GM23248 (cell line): Measurements from ENCODE around the gene IFT25. TPM values are rescaled to one million over a fixed set of nuclear protein-coding genes. Genes with fewer than 3 reads are reported as not detected.
"Not testable (repeated sequence)": the region's sequence is repeated elsewhere in the genome, so short reads cannot be mapped to it uniquely, and the experiment has no call there.

Experiments
- DNase-seq: peaks from one replicate; pipeline ENCODE4 v3.0.0-alpha.2; 2015
- H2AFZ ChIP-seq: fragments of 200-600 bp; sonication (generic); 2 replicates; pipeline ENCODE4 v1.6.1; 2016; ENCODE audit warnings: antibody characterized with exemption
- H3F3A ChIP-seq: fragments of 200-600 bp; sonication (generic); 2 replicates; pipeline ENCODE4 v1.6.1; 2016; ENCODE audit warnings: mild to moderate bottlenecking, antibody characterized with exemption, mixed run types; ENCODE audit not compliant: insufficient read depth
- H3K27ac ChIP-seq: fragments of 200-600 bp; sonication (generic); 2 replicates; pipeline ENCODE4 v1.5.1; 2016; ENCODE audit warnings: mild to moderate bottlenecking
- H3K27me3 ChIP-seq: fragments of 200-600 bp; sonication (generic); replicated peaks from 2 replicates; pipeline ENCODE4 v1.6.1; 2016; ENCODE audit warnings: mild to moderate bottlenecking; ENCODE audit not compliant: insufficient read depth
- H3K36me3 ChIP-seq: fragments of 200-600 bp; sonication (generic); 2 replicates; pipeline ENCODE4 v1.6.1; 2016; ENCODE audit warnings: low read depth, mild to moderate bottlenecking
- H3K4me1 ChIP-seq: fragments of 200-600 bp; sonication (generic); 2 replicates; pipeline ENCODE4 v1.6.1; 2016; ENCODE audit warnings: mild to moderate bottlenecking; ENCODE audit not compliant: insufficient read depth
- H3K4me2 ChIP-seq: fragments of 200-600 bp; sonication (generic); one replicate; pipeline ENCODE4 v1.6.1; 2016; ENCODE audit warnings: mild to moderate bottlenecking; ENCODE audit not compliant: unreplicated experiment
- H3K4me3 ChIP-seq: fragments of 200-600 bp; sonication (generic); 2 replicates; pipeline ENCODE4 v1.5.1; 2016; ENCODE audit warnings: mild to moderate bottlenecking
- H3K79me2 ChIP-seq: fragments of 200-600 bp; sonication (generic); 2 replicates; pipeline ENCODE4 v1.6.1; 2016; ENCODE audit warnings: mild to moderate bottlenecking; ENCODE audit not compliant: insufficient read depth
- H3K9ac ChIP-seq: fragments of 200-600 bp; sonication (generic); 2 replicates; pipeline ENCODE4 v1.6.1; 2016; ENCODE audit warnings: mild to moderate bottlenecking
- H3K9me2 ChIP-seq: fragments of 200-600 bp; sonication (generic); 2 replicates; pipeline ENCODE4 v1.6.1; 2016; ENCODE audit warnings: mixed run types, mild to moderate bottlenecking, moderate library complexity; ENCODE audit not compliant: insufficient read depth
- H3K9me3 ChIP-seq: fragments of 200-600 bp; sonication (generic); one replicate; pipeline ENCODE4 v1.6.1; 2017; ENCODE audit warnings: low read depth
- H4K20me1 ChIP-seq: fragments of 200-600 bp; sonication (generic); 2 replicates; pipeline ENCODE4 v1.6.0; 2016; ENCODE audit not compliant: insufficient read depth
- EZH2 ChIP-seq: fragments of 200-600 bp; sonication (generic); IDR thresholded peaks from 2 replicates; pipeline ENCODE4 v1.6.1; 2018; ENCODE audit warnings: antibody characterized with exemption, mild to moderate bottlenecking; ENCODE audit not compliant: insufficient read depth, poor library complexity, severe bottlenecking
- EZH2phosphoT487 ChIP-seq: fragments of 200-600 bp; sonication (generic); IDR thresholded peaks from 2 replicates; pipeline ENCODE4 v1.6.1; 2018; ENCODE audit warnings: antibody characterized with exemption, moderate library complexity, mild to moderate bottlenecking, low read depth; ENCODE audit not compliant: insufficient read depth
- WGBS, 2 experiments: methylation state at CpG; one replicate each; pipeline ENCODE4 v1.1.6; 2015 to 2017; ENCODE audit warnings: low lambda C conversion rate in 2 of 2, low coverage in 1 of 2; ENCODE audit errors: missing lambda C conversion rate in 2 of 2; 5-methylcytosine and 5-hydroxymethylcytosine counted together
- in situ Hi-C: fragments of 300-500 bp; cut with MboI; formaldehyde crosslinking; loops from 2 replicates; pipeline ENCODE4 v1.15.0; 2020
- polyA plus RNA-seq: library from polyadenylated mRNA; unstranded; fragments of >200 nt; fragmentation: Nextera tagmentation; extraction: Ambion mirVana; gene quantifications from 2 replicates; pipeline ENCODE4 v1.2.1, GENCODE V29; 2016
- total RNA-seq: library from RNA; depleted of rRNA; stranded (reverse); fragments of >200 nt; shearing (Covaris generic); gene quantifications from 2 replicates; pipeline ENCODE4 v1.2.3, GENCODE V29; 2014

IFT25 gene
- total and polyA plus RNA-seq, 2 experiments from 2014 or later = 18.4 to 65.2 TPM

DNA sequence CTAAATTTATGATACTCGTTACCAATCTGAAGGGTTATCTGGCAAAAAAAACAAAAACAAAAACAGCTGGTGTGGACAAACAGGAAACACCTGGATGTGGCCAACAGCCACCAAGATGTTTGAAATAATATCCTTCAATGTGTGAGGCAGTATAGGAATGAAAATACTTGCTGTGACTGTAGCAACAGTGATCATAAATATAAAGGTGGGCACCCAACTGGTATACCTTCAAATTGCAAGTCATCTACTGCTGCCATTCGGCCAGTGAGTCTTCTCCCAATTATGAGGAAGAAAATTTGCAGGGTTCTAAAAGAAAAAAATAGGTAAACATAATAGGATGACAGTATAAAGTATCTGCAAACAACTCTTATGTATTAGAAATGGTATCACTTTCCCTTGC lies 56.8 kb downstream of the IFT25 start:
- in situ Hi-C loops = no loop called here
- no peak for TF ChIP-seq EZH2phosphoT487
- TF ChIP-seq EZH2 = no peak
- H4K20me1 ChIP-seq = no peaks in the 10 kb centered on the region
- H2AFZ ChIP-seq = no peak overlapping the region
- H3K27ac ChIP-seq = no peak overlapping the region
- peak overlapping the region; percentile 88 for H3K4me2 ChIP-seq
- H3K9me3 ChIP-seq = no peaks in the 10 kb centered on the region
- no peaks in the 10 kb centered on the region for H3K9me2 ChIP-seq
- H3K4me1 ChIP-seq = peaks cover 10% of the 10 kb centered on the region; the same call in 1 of the 2 replicates
- peak overlapping the region; percentile 84; the same call in 1 of the 2 replicates for H3K9ac ChIP-seq
- WGBS, 2 experiments = 62 to 63% methylated on average over 2 of the region's 2 CpGs
- no peaks in the 10 kb centered on the region; the same call in 1 of the 2 replicates for H3K36me3 ChIP-seq
- no peaks in the 10 kb centered on the region for H3K27me3 ChIP-seq
- H3F3A ChIP-seq = peaks cover 6% of the 10 kb centered on the region
- H3K79me2 ChIP-seq = no peaks in the 10 kb centered on the region
- no peak for DNase-seq
- H3K4me3 ChIP-seq = peak overlapping the region; percentile 94

GRCh38 chr1:53883600-53883999 lies 61.9 kb downstream of the IFT25 start:
- H3K9me2 ChIP-seq, H3K9ac ChIP-seq, H3K36me3 ChIP-seq, DNase-seq, H3K27ac ChIP-seq, in situ Hi-C loops, H3K9me3 ChIP-seq, H3K4me1 ChIP-seq, H3K79me2 ChIP-seq, H4K20me1 ChIP-seq, H3F3A ChIP-seq, H3K4me2 ChIP-seq, H2AFZ ChIP-seq, H3K4me3 ChIP-seq, H3K27me3 ChIP-seq: not testable (repeated sequence)
- 97 to 99% methylated on average over 6 of the region's 6 CpGs for WGBS, 2 experiments

DNA sequence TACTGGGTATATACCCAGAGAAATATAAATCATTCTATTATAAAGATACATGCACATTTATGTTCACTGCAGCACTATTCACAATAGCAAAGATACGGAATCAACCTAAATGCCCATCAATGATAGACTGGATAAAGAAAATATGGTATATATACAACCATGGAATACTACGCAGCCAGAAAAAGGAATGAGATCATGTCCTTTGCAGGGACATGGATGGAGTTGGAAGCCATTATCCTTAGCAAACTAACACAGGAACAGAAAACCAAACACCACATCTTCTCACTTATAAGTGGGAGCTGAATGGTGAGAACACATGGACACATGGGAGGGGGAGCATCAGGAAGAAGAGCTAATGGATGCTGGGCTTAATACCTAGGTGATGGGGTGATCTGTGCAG lies 63.6 kb downstream of the IFT25 start:
- H3K9me3 ChIP-seq, H2AFZ ChIP-seq, H3K4me3 ChIP-seq, H4K20me1 ChIP-seq, in situ Hi-C loops, H3K4me2 ChIP-seq, H3K27ac ChIP-seq, H3K9me2 ChIP-seq, H3K9ac ChIP-seq, H3F3A ChIP-seq, H3K36me3 ChIP-seq, H3K27me3 ChIP-seq, H3K4me1 ChIP-seq, DNase-seq, H3K79me2 ChIP-seq: not testable (repeated sequence)
- 95% methylated on average over 2 of the region's 2 CpGs for WGBS, 2 experiments

DNA sequence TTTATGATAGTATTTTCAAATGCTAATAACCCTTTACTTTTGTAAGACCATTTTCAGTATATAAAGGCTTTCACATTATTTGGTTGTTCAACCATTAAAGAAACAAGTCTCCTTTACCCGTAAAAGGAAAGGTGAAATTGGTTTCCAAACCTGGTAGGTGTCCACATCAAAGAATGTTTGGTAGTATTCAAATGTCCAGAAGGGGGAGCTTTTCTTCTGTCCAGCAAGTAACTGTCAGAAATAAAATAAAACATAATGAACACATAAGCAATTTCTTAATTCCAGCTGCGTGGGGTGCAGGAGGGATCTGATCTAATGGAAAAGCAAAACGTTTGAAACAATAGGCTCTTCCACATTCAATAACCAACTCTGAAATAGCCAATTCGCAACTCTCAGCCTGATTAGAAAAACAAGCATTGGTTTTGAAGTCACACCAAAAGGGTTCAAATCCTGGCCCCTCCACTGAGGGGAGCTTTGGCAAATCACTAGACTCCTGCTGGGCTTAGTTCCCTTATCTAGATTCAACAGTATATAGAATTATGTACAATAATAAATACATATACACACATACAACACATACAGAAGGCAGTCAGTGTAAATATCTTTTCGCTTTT lies 66.9 kb downstream of the IFT25 start:
- H3K9ac ChIP-seq = no peak overlapping the region
- in situ Hi-C loops = no loop called here
- H2AFZ ChIP-seq = no peak overlapping the region
- 37 to 48% methylated on average over 5 of the region's 5 CpGs for WGBS, 2 experiments
- H3K27ac ChIP-seq = no peak overlapping the region
- H3K27me3 ChIP-seq = no peaks in the 10 kb centered on the region
- H3K79me2 ChIP-seq = no peaks in the 10 kb centered on the region
- no peaks in the 10 kb centered on the region for H3F3A ChIP-seq
- peak; percentile 74 for DNase-seq
- no peaks in the 10 kb centered on the region for H3K9me2 ChIP-seq
- H3K36me3 ChIP-seq = peaks cover 15% of the 10 kb centered on the region
- H4K20me1 ChIP-seq = no peaks in the 10 kb centered on the region
- no peak overlapping the region for H3K4me2 ChIP-seq
- no peak overlapping the region for H3K4me3 ChIP-seq
- H3K9me3 ChIP-seq = no peaks in the 10 kb centered on the region
- TF ChIP-seq EZH2phosphoT487 (no peak), EZH2 (no peak)
- no peaks in the 10 kb centered on the region for H3K4me1 ChIP-seq

DNA sequence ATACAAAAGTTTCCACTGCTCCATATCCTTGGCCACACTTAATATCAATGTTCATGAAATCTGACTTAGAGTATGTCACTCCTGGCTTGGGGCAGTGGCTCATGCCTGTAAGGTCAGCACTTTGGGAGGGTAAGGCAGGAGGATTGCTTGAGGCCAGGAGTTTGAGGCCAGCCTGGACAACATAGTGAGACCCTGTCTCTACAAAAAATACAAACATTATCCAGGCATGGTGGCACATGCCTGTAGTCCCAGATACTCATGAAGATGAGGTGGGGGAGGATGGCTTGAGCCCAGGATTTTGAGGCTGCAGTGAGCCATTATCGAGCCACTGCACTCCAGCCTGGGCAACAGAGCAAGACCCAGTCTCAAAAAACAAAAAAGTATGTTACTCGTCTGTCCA lies 70.3 kb downstream of the IFT25 start:
- H2AFZ ChIP-seq, H3K9me3 ChIP-seq, H3K27ac ChIP-seq, H3K9ac ChIP-seq, DNase-seq, H3K79me2 ChIP-seq, in situ Hi-C loops, H3F3A ChIP-seq, H3K4me2 ChIP-seq, H3K27me3 ChIP-seq, H3K4me1 ChIP-seq, H4K20me1 ChIP-seq, H3K9me2 ChIP-seq, H3K4me3 ChIP-seq: not testable (repeated sequence)
- 71 to 92% methylated on average over 2 of the region's 2 CpGs for WGBS, 2 experiments
- 0 out of 2 replicates have a peak, but pooled peaks cover 15% of the 10 kb centered on the region for H3K36me3 ChIP-seq
